ENCODE data around the gene SPON1. TPM values are rescaled to one million over a fixed set of nuclear protein-coding genes. Genes with fewer than 3 reads are reported as not detected.

SPON1 gene
- total RNA-seq, 3 donors from 2014 or later (not counting 1 experiment from before 2014, with no cell fraction given): 0.09 to 0.18 TPM; not detected in 1

GRCh38 chr11:13997881-13998280 is 35.4 kb downstream of the SPON1 start:
- Mint-ChIP-seq H3K27ac (no peak overlapping the region), H3K36me3 (no peaks in the 10 kb centered on the region), H3K9me3 (peaks cover 2 to 5% of the 10 kb centered on the region in 2 donors), H3K4me3 (no peak overlapping the region), H3K27me3 (ENCODE audit: low read depth in 2 of 2) (peaks cover 14 to 19% of the 10 kb centered on the region in 2 donors), H3K4me1 (no peaks in the 10 kb centered on the region)
- TF ChIP-seq, protein P1, sequence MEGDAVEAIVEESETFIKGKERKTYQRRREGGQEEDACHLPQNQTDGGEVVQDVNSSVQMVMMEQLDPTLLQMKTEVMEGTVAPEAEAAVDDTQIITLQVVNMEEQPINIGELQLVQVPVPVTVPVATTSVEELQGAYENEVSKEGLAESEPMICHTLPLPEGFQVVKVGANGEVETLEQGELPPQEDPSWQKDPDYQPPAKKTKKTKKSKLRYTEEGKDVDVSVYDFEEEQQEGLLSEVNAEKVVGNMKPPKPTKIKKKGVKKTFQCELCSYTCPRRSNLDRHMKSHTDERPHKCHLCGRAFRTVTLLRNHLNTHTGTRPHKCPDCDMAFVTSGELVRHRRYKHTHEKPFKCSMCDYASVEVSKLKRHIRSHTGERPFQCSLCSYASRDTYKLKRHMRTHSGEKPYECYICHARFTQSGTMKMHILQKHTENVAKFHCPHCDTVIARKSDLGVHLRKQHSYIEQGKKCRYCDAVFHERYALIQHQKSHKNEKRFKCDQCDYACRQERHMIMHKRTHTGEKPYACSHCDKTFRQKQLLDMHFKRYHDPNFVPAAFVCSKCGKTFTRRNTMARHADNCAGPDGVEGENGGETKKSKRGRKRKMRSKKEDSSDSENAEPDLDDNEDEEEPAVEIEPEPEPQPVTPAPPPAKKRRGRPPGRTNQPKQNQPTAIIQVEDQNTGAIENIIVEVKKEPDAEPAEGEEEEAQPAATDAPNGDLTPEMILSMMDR (IDR thresholded peaks at IDR 0.05): no peak
- WGBS (ENCODE audit: insufficient coverage): 98% methylated on average over 4 of the region's 4 CpGs
- intact Hi-C loops (cut with micrococcal nuclease): no loop called here
- ATAC-seq (no peak), DNase-seq (no peak)
- no peak overlapping the region for H3K27ac ChIP-seq (ENCODE audit: low read length)
- H3K9me3 ChIP-seq (ENCODE audit: control insufficient read depth, insufficient read depth, low read length): no peaks in the 10 kb centered on the region
- no peak overlapping the region for H3K4me3 ChIP-seq (ENCODE audit: low read length)
- no peaks in the 10 kb centered on the region for H3K27me3 ChIP-seq (ENCODE audit: control insufficient read depth, insufficient read depth, low read length)
- no peaks in the 10 kb centered on the region for H3K36me3 ChIP-seq (ENCODE audit: control insufficient read depth, insufficient read depth, low read length)
- no peaks in the 10 kb centered on the region for H3K4me1 ChIP-seq (ENCODE audit: control insufficient read depth, insufficient read depth, low read length)

DNA sequence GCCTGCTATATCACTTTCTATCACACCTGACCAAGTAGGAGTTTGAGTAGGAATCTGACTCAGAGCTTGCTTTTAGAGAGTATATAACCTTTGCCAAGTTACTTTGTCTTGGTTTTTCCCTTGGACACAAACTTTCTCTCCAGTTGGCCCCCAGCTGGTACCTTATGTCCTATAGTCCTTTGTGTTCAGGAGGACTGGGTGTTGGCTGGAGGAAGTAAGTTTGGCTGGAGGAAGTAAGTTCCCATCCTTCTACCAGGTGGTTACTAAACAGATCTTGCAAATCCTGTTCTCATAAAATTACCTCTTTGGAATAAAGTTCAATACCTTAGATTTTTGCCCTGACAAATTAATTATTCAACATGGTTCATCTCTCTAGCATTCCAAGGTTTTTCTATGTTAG is 37.2 kb downstream of the SPON1 start:
- H3K4me1 Mint-ChIP-seq: no peaks in the 10 kb centered on the region
- no peaks in the 10 kb centered on the region for H3K27me3 ChIP-seq (ENCODE audit: control insufficient read depth, insufficient read depth, low read length)
- no peaks in the 10 kb centered on the region for H3K36me3 Mint-ChIP-seq
- ATAC-seq (no peak), DNase-seq (no peak)
- no peak overlapping the region for H3K4me3 Mint-ChIP-seq
- H3K27ac Mint-ChIP-seq: no peak overlapping the region
- H3K36me3 ChIP-seq (ENCODE audit: control insufficient read depth, insufficient read depth, low read length): no peaks in the 10 kb centered on the region
- no peaks in the 10 kb centered on the region for H3K4me1 ChIP-seq (ENCODE audit: control insufficient read depth, insufficient read depth, low read length)
- H3K27ac ChIP-seq (ENCODE audit: low read length): no peak overlapping the region
- H3K9me3 ChIP-seq (ENCODE audit: control insufficient read depth, insufficient read depth, low read length): no peaks in the 10 kb centered on the region
- TF ChIP-seq, protein P1 (IDR thresholded peaks at IDR 0.05): no peak
- peaks cover 13 to 17% of the 10 kb centered on the region in 2 donors for H3K27me3 Mint-ChIP-seq (ENCODE audit: low read depth in 2 of 2)
- peaks cover 2 to 8% of the 10 kb centered on the region in 2 donors for H3K9me3 Mint-ChIP-seq
- intact Hi-C loops (cut with micrococcal nuclease): no loop called here
- H3K4me3 ChIP-seq (ENCODE audit: low read length): no peak overlapping the region

DNA sequence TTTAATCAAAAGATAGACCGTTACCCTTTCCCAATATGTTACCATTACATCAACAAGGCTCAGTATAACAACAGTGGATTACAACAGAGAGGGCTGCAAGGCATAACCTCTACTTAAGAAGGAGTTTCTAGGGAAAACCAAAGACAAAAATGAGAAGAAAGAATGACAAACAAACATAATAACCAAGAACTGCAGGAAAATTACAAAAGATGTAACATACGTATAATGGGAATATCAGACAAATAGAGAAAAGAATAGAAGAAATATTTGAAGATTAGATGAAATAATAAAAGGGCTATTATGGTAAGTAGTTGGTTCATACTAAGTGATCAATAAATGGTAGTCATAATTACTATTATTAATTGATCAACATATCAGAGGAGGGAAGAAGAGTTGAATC is 39.1 kb downstream of the SPON1 start:
- H3K27me3 ChIP-seq (ENCODE audit: control insufficient read depth, insufficient read depth, low read length): no peaks in the 10 kb centered on the region
- no peaks in the 10 kb centered on the region for H3K36me3 Mint-ChIP-seq

GRCh38 chr11:14007566-14007965 is 45.0 kb downstream of the SPON1 start:
- H3K27ac Mint-ChIP-seq: no peak overlapping the region
- H3K4me3 ChIP-seq (ENCODE audit: low read length): no peak overlapping the region
- H3K9me3 Mint-ChIP-seq: peaks cover 0 to 3% of the 10 kb centered on the region in 2 donors
- intact Hi-C loops (cut with micrococcal nuclease): no loop called here
- no peaks in the 10 kb centered on the region for H3K36me3 Mint-ChIP-seq
- no peak for DNase-seq
- no peaks in the 10 kb centered on the region for H3K27me3 ChIP-seq (ENCODE audit: control insufficient read depth, insufficient read depth, low read length)
- H3K36me3 ChIP-seq (ENCODE audit: control insufficient read depth, insufficient read depth, low read length): no peaks in the 10 kb centered on the region
- no peaks in the 10 kb centered on the region for H3K9me3 ChIP-seq (ENCODE audit: control insufficient read depth, insufficient read depth, low read length)
- no peaks in the 10 kb centered on the region for H3K4me1 Mint-ChIP-seq
- TF ChIP-seq, protein P1 (IDR thresholded peaks at IDR 0.05): no peak
- H3K4me3 Mint-ChIP-seq: no peak overlapping the region
- H3K27ac ChIP-seq (ENCODE audit: low read length): no peak overlapping the region
- WGBS (ENCODE audit: insufficient coverage): 83% methylated on average over 6 of the region's 6 CpGs
- peaks cover 5 to 9% of the 10 kb centered on the region in 2 donors for H3K27me3 Mint-ChIP-seq (ENCODE audit: low read depth in 2 of 2)
- H3K4me1 ChIP-seq (ENCODE audit: control insufficient read depth, insufficient read depth, low read length): no peaks in the 10 kb centered on the region
- no peak for ATAC-seq

More for the DNA sequence above, 39.1 kb downstream of the SPON1 start:
- Mint-ChIP-seq H3K27me3 (ENCODE audit: low read depth in 2 of 2) (peaks cover 13 to 19% of the 10 kb centered on the region in 2 donors), H3K27ac (no peak overlapping the region), H3K4me3 (no peak overlapping the region), H3K9me3 (peaks cover 2 to 8% of the 10 kb centered on the region in 2 donors), H3K4me1 (no peaks in the 10 kb centered on the region)
- WGBS (ENCODE audit: insufficient coverage): 100% methylated on average over 2 of the region's 2 CpGs
- ATAC-seq (no peak), DNase-seq (no peak)
- no peaks in the 10 kb centered on the region for H3K9me3 ChIP-seq (ENCODE audit: control insufficient read depth, insufficient read depth, low read length)
- H3K27ac ChIP-seq (ENCODE audit: low read length): no peak overlapping the region
- intact Hi-C loops (cut with micrococcal nuclease): no loop called here
- TF ChIP-seq, protein P1 (IDR thresholded peaks at IDR 0.05): no peak
- no peak overlapping the region for H3K4me3 ChIP-seq (ENCODE audit: low read length)
- no peaks in the 10 kb centered on the region for H3K4me1 ChIP-seq (ENCODE audit: control insufficient read depth, insufficient read depth, low read length)
- no peaks in the 10 kb centered on the region for H3K36me3 ChIP-seq (ENCODE audit: control insufficient read depth, insufficient read depth, low read length)

Measured in natural killer cell (primary cell).